ENCODE measurements around the gene PRKN.

GRCh38 chr6:162627825-162628224 lies 99.7 kb downstream of the PRKN start:
- TF ChIP-seq, protein P1, sequence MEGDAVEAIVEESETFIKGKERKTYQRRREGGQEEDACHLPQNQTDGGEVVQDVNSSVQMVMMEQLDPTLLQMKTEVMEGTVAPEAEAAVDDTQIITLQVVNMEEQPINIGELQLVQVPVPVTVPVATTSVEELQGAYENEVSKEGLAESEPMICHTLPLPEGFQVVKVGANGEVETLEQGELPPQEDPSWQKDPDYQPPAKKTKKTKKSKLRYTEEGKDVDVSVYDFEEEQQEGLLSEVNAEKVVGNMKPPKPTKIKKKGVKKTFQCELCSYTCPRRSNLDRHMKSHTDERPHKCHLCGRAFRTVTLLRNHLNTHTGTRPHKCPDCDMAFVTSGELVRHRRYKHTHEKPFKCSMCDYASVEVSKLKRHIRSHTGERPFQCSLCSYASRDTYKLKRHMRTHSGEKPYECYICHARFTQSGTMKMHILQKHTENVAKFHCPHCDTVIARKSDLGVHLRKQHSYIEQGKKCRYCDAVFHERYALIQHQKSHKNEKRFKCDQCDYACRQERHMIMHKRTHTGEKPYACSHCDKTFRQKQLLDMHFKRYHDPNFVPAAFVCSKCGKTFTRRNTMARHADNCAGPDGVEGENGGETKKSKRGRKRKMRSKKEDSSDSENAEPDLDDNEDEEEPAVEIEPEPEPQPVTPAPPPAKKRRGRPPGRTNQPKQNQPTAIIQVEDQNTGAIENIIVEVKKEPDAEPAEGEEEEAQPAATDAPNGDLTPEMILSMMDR (IDR thresholded peaks at IDR 0.05): no peak
- TF ChIP-seq POLR2AphosphoS5 (IDR thresholded peaks at IDR 0.05) (no peak), POLR2A (IDR thresholded peaks at IDR 0.05) (no peak)
